Hepatocyte (in vitro differentiated cells): ENCODE results near the gene ALDH18A1.

Experiments used
- CTCF ChIP-seq: fragments of 200-600 bp; sonication (generic); IDR thresholded peaks from 2 replicates; pipeline ENCODE4 v1.5.1; 2016; ENCODE audit warnings: antibody characterized with exemption, mild to moderate bottlenecking; ENCODE audit not compliant: poor library complexity
- EZH2 ChIP-seq: fragments of 200-600 bp; sonication (generic); IDR thresholded peaks from 2 replicates; pipeline ENCODE4 v1.6.1; 2016; ENCODE audit warnings: antibody characterized with exemption, mild to moderate bottlenecking, borderline replicate concordance
- EZH2phosphoT487 ChIP-seq: fragments of 200-600 bp; sonication (generic); IDR thresholded peaks from one replicate; pipeline ENCODE4 v1.6.1; 2018; ENCODE audit warnings: antibody characterized with exemption, mild to moderate bottlenecking, low read depth, moderate library complexity; ENCODE audit not compliant: unreplicated experiment, severe bottlenecking

- TF ChIP-seq CTCF, result no peak
- TF ChIP-seq EZH2phosphoT487, result no peak
- TF ChIP-seq EZH2, result no peak
These were observed 51.9 kb downstream of the ALDH18A1 start for GRCh38 chr10:95604630-95605029.
